A673 (cell line): ENCODE measurements around the gene SCYGR4. TPM values are rescaled to one million over a fixed set of nuclear protein-coding genes. Genes with fewer than 3 reads are reported as not detected.

ENCODE experiments used
- Bru-seq: library from RNA; stranded (reverse); fragments of 400-500 nt; gene quantifications from one replicate; lab custom pipeline; 2021; lab: Mats Ljungman, UMichigan
- BruChase-seq, 2 experiments: library from RNA; stranded (reverse); fragments of 400-500 nt; gene quantifications; one replicate each; lab custom pipeline; 2021; lab: Mats Ljungman, UMichigan
- BruUV-seq: library from RNA; stranded (reverse); fragments of 400-500 nt; replicated peaks from 2 replicates; lab custom pipeline; 2021; lab: Mats Ljungman, UMichigan
- CTCF ChIA-PET: fragments of 300-600 bp; sonication (Branson Sonifier 250); formaldehyde crosslinking; loops from one replicate; lab custom pipeline; 2022; ENCODE audit warnings: antibody characterized with exemption; lab: Charles Lee
- POLR2A ChIA-PET: fragments of 300-600 bp; sonication (Branson Sonifier 250); formaldehyde crosslinking; loops from one replicate; lab custom pipeline; 2022; ENCODE audit warnings: antibody characterized with exemption; ENCODE audit not compliant: low non-redundant PET; lab: Charles Lee
- DNase-seq: peaks from one replicate; pipeline ENCODE4 v3.0.0-alpha.2; 2015; ENCODE audit warnings: low spot score
- H3K27ac ChIP-seq: fragments of 200-600 bp; sonication (generic); 2 replicates; pipeline ENCODE4 v1.5.1; 2016; ENCODE audit warnings: mixed run types, low read depth, mild to moderate bottlenecking, mixed read lengths, antibody characterized with exemption, low read length; ENCODE audit not compliant: poor library complexity, severe bottlenecking
- H3K27me3 ChIP-seq: fragments of 200-600 bp; sonication (generic); replicated peaks from 2 replicates; pipeline ENCODE4 v1.6.1; 2017; ENCODE audit warnings: mixed run types, low read depth, mild to moderate bottlenecking, mixed read lengths, antibody characterized with exemption, low read length; ENCODE audit not compliant: insufficient read depth, poor library complexity
- H3K36me3 ChIP-seq: fragments of 200-600 bp; sonication (generic); 2 replicates; pipeline ENCODE4 v1.6.1; 2016; ENCODE audit warnings: mixed run types, mild to moderate bottlenecking, mixed read lengths, antibody characterized with exemption, low read length; ENCODE audit not compliant: insufficient read depth, poor library complexity, severe bottlenecking
- H3K4me1 ChIP-seq: fragments of 200-600 bp; sonication (generic); 2 replicates; pipeline ENCODE4 v1.6.1; 2017; ENCODE audit warnings: mixed run types, mild to moderate bottlenecking, mixed read lengths, antibody characterized with exemption, low read length; ENCODE audit not compliant: insufficient read depth, poor library complexity, severe bottlenecking
- H3K4me3 ChIP-seq: fragments of 200-600 bp; sonication (generic); 2 replicates; pipeline ENCODE4 v1.5.1; 2016; ENCODE audit warnings: low read depth, mixed run types, mild to moderate bottlenecking, mixed read lengths, low read length; ENCODE audit not compliant: poor library complexity, severe bottlenecking
- H3K9me3 ChIP-seq: fragments of 200-600 bp; sonication (generic); 2 replicates; pipeline ENCODE4 v1.6.1; 2016; ENCODE audit warnings: mixed run types, low read depth, mild to moderate bottlenecking, mixed read lengths, antibody characterized with exemption, low read length; ENCODE audit not compliant: poor library complexity, severe bottlenecking
- EZH2 ChIP-seq: fragments of 200-600 bp; sonication (generic); IDR thresholded peaks from 2 replicates; pipeline ENCODE4 v1.6.1; 2017; ENCODE audit warnings: borderline replicate concordance, low read depth, mild to moderate bottlenecking, mixed read lengths, antibody characterized with exemption, low read length; ENCODE audit not compliant: poor library complexity, severe bottlenecking
- intact Hi-C: fragments of 100-400 bp; cut with micrococcal nuclease; formaldehyde crosslinking; loops from one replicate; pipeline ENCODE4 v1.10.0; 2022; ENCODE audit not compliant: unreplicated experiment
- long read RNA-seq: library from polyadenylated mRNA; stranded (forward); transcript quantifications from one replicate; pipeline ENCODE4 v2.0.0, GENCODE V29; 2022
- total RNA-seq: library from RNA; stranded (reverse); gene quantifications from 2 replicates; pipeline ENCODE4 v1.2.3, GENCODE V29; 2021
- TF ChIP-seq, protein P1 (sequence below): fragments of 300-800, 200-600 bp; sonication (generic); conservative IDR thresholded peaks from 2 replicates; pipeline ENCODE4 v1.5.1; 2017; ENCODE audit warnings: low read depth, mild to moderate bottlenecking, antibody characterized with exemption, low read length, moderate library complexity, mixed read lengths

Gene SCYGR4, protein sequence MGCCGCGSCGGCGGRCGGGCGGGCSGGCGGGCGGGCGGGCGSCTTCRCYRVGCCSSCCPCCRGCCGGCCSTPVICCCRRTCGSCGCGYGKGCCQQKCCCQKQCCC
- not detected in 2 replicates for total RNA-seq
- Bru-seq, nascent RNA: not detected
- percentile 31 among the genes with signal in this experiment for BruChase-seq, experiment 1, labeled RNA remaining after a 2-hour chase
- BruChase-seq, experiment 2, labeled RNA remaining after a 6-hour chase: percentile 35 among the genes with signal in this experiment
- long read RNA-seq: 0 reads

DNA sequence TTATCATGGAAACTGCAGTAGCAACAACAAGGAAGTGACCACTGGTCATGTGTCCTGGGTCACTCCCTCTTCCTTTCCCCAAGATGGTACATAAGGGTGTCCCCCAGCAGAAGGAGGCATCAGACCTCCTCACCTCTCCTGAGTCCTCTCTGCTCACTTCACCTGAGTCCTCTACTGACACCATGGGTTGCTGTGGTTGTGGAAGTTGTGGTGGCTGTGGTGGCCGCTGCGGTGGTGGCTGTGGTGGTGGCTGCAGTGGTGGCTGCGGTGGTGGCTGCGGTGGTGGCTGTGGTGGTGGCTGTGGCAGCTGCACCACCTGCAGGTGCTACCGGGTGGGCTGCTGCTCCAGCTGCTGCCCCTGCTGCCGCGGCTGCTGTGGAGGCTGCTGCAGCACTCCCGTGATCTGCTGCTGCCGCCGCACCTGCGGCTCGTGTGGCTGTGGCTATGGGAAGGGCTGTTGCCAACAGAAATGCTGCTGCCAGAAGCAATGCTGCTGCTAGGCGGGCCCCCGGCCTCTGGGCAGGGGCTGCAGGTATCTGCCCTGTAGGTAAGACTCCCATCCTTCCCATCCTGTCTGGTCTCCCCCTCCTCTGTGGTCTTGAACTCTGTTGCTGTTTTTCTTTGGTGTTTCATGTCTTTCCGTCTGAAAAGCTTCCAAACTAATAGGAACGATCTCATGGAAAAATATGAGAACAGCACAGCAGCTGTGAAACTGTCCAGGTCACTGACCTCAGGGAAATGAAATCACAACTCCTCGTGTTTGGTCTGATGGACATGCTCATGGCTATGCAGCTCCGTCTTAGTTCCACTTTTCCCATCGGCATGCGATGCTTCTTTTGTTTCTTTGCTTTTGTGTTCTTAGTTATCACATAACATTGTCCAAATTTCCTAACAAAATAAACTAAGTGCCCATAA is at the start of gene SCYGR4:
SCYGR4 (plus strand) TSS at position 183 of the 915 bp plus-strand sequence; CDS start at position 183, 0 bp downstream.
- no peaks in the 10 kb centered on the region for H3K9me3 ChIP-seq
- no peak within 1 kb of the TSS for H3K4me3 ChIP-seq
- BruUV-seq: no TSS peak
- H3K27ac ChIP-seq: no peak within 1 kb of the TSS
- intact Hi-C loops: no loop called here
- no peak for DNase-seq
- no peak for TF ChIP-seq EZH2
- TF ChIP-seq, protein P1, sequence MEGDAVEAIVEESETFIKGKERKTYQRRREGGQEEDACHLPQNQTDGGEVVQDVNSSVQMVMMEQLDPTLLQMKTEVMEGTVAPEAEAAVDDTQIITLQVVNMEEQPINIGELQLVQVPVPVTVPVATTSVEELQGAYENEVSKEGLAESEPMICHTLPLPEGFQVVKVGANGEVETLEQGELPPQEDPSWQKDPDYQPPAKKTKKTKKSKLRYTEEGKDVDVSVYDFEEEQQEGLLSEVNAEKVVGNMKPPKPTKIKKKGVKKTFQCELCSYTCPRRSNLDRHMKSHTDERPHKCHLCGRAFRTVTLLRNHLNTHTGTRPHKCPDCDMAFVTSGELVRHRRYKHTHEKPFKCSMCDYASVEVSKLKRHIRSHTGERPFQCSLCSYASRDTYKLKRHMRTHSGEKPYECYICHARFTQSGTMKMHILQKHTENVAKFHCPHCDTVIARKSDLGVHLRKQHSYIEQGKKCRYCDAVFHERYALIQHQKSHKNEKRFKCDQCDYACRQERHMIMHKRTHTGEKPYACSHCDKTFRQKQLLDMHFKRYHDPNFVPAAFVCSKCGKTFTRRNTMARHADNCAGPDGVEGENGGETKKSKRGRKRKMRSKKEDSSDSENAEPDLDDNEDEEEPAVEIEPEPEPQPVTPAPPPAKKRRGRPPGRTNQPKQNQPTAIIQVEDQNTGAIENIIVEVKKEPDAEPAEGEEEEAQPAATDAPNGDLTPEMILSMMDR: no peak
- no peaks in the 10 kb centered on the region for H3K4me1 ChIP-seq
- no peaks in the 10 kb centered on the region for H3K27me3 ChIP-seq
- ChIA-PET POLR2A (no interaction called here), CTCF (no interaction called here)
- H3K36me3 ChIP-seq: no peaks in the 10 kb centered on the region

DNA sequence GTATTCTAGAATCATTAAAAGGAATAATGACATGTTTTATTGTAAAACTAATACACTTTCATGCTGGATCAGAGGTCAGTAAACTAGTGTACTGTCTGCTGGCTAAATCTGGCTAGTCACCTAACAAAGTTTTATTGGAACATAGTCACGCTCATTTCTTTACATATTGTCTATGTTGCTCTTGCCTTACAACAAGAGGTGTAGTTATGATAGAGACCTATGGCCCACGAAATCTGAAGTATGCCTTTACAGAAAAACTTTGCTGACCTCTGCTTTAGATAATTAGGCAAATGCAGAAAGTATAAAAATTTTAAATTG is 48.5 kb upstream of the SCYGR4 start:
- ChIA-PET CTCF (no interaction called here), POLR2A (no interaction called here)
- no peaks in the 10 kb centered on the region for H3K9me3 ChIP-seq
- no TSS peak for BruUV-seq
- H3K4me1 ChIP-seq: no peaks in the 10 kb centered on the region
- DNase-seq: no peak
- no peak overlapping the region for H3K27ac ChIP-seq
- TF ChIP-seq, protein P1: no peak
- TF ChIP-seq EZH2: no peak
- no peak overlapping the region for H3K4me3 ChIP-seq
- H3K36me3 ChIP-seq: no peaks in the 10 kb centered on the region
- H3K27me3 ChIP-seq: no peaks in the 10 kb centered on the region
- intact Hi-C loops: no loop called here

DNA sequence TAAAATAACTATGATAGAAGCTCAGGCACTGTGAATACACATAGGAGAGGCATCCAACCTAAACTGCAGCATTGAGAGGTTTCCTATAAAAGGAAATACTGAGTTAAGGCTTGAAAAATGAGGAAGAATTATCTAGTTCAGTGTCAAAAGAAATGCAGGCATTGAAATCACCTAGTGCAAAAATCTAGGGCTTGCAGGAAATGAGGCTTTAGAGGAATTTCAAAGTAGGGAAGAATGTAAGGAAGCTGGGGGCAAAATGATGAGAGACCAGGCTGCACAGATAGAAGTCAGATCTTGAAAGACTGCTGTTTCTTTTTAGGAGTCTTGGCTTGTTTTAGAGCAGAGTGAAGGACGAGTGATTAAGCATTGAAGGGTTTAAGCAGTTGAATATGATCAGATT is 46.7 kb upstream of the SCYGR4 start:
- intact Hi-C loops: no loop called here
- BruUV-seq: no TSS peak
- Histone ChIP-seq H3K36me3 (no peaks in the 10 kb centered on the region), H3K27me3 (no peaks in the 10 kb centered on the region), H3K27ac (no peak overlapping the region), H3K4me3 (no peak overlapping the region), H3K4me1 (no peaks in the 10 kb centered on the region), H3K9me3 (no peaks in the 10 kb centered on the region)
- ChIA-PET CTCF (no interaction called here), POLR2A (interaction anchor here (0.5 kb wide), 1 partner anchor 62 kb away, joined by 8 read pairs; no protein-coding TSS in a partner anchor)
- TF ChIP-seq, protein P1: no peak
- TF ChIP-seq EZH2: no peak
- DNase-seq: no peak
